GM06990 (cell line): ENCODE measurements around the gene WSB2.

ENCODE experiments used
- DNase-seq: peaks from one replicate; pipeline ENCODE4 v3.0.0-alpha.2; 2011; ENCODE audit not compliant: insufficient read length; ENCODE audit errors: extremely low read depth
- H3K27me3 ChIP-seq: replicated peaks from 2 replicates; pipeline ENCODE4 v1.6.0; 2011; ENCODE audit warnings: low read length; ENCODE audit not compliant: control insufficient read depth, insufficient read depth
- H3K36me3 ChIP-seq: 2 replicates; pipeline ENCODE4 v1.5.1; 2011; ENCODE audit warnings: low read length; ENCODE audit not compliant: control insufficient read depth, insufficient read depth
- H3K4me3 ChIP-seq: replicated peaks from 2 replicates; pipeline ENCODE4 v1.5.1; 2011; ENCODE audit warnings: low read depth, mild to moderate bottlenecking, control low read depth, low read length
- CTCF ChIP-seq: IDR thresholded peaks from 2 replicates; pipeline ENCODE4 v1.5.1; 2011; ENCODE audit warnings: low read length, control low read depth, mild to moderate bottlenecking, inconsistent platforms; ENCODE audit not compliant: insufficient read depth, poor library complexity, severe bottlenecking

Gene WSB2

GRCh38 chr12:118103201-118103600, 42.2 kb upstream of the WSB2 start:
- H3K27me3 ChIP-seq, result no peaks in the 10 kb centered on the region
- H3K36me3 ChIP-seq, result no peaks in the 10 kb centered on the region
- no peak for DNase-seq
- no peak for TF ChIP-seq CTCF
- peak overlapping the region; percentile 70 for H3K4me3 ChIP-seq

GRCh38 chr12:118102609-118103008, 41.6 kb upstream of the WSB2 start:
- DNase-seq, result no peak
- H3K27me3 ChIP-seq, result no peaks in the 10 kb centered on the region
- TF ChIP-seq CTCF, result no peak
- no peaks in the 10 kb centered on the region for H3K36me3 ChIP-seq
- no peak overlapping the region; the same call in 1 of the 2 replicates for H3K4me3 ChIP-seq

- Histone ChIP-seq H3K27me3 (no peaks in the 10 kb centered on the region), H3K36me3 (no peaks in the 10 kb centered on the region), H3K4me3 (no peak overlapping the region)
- DNase-seq, result no peak
- no peak for TF ChIP-seq CTCF
Observed at GRCh38 chr12:118102070-118102469, 41.1 kb upstream of the WSB2 start.

GRCh38 chr12:118101051-118101450, 40.1 kb upstream of the WSB2 start:
- TF ChIP-seq CTCF, result no peak
- Histone ChIP-seq H3K4me3 (no peak overlapping the region), H3K36me3 (no peaks in the 10 kb centered on the region), H3K27me3 (no peaks in the 10 kb centered on the region)
- DNase-seq, result no peak

GRCh38 chr12:118098911-118099671, 38.1 kb upstream of the WSB2 start:
- DNase-seq, result no peak
- no peaks in the 10 kb centered on the region for H3K27me3 ChIP-seq

More at GRCh38 chr12:118098911-118099671, 38.1 kb upstream of the WSB2 start:
- no peak for TF ChIP-seq CTCF
- no peaks in the 10 kb centered on the region for H3K36me3 ChIP-seq
- no peak overlapping the region for H3K4me3 ChIP-seq
